GM19351 (cell line): ENCODE data around the gene OVAAL.

Source experiments
- ATAC-seq: cut with Tn5 transposase; IDR thresholded peaks from one replicate; pipeline ENCODE4 v1.9.1; 2021; ENCODE audit warnings: mild to moderate bottlenecking, moderate library complexity; ENCODE audit not compliant: unreplicated experiment

OVAAL gene

GRCh38 chr1:180558664-180559063 lies at the start of gene OVAAL:
Gene OVAAL, plus strand, starts transcription at chr1:180558964.
- ATAC-seq: no peak

GRCh38 chr1:180510882-180511281 lies 47.9 kb upstream of the OVAAL start:
- no peak for ATAC-seq

- no peak for ATAC-seq
Measured at GRCh38 chr1:180513531-180513930, 45.2 kb upstream of the OVAAL start.

- no peak for ATAC-seq
Measured at GRCh38 chr1:180515364-180515763, 43.4 kb upstream of the OVAAL start.

GRCh38 chr1:180515857-180516388 lies 42.8 kb upstream of the OVAAL start:
- ATAC-seq: peak; percentile 93

- no peak for ATAC-seq
Measured at GRCh38 chr1:180519846-180520245, 38.9 kb upstream of the OVAAL start.

GRCh38 chr1:180521474-180522212 lies 37.1 kb upstream of the OVAAL start:
- no peak for ATAC-seq

GRCh38 chr1:180522213-180522515 lies 36.6 kb upstream of the OVAAL start:
- ATAC-seq: no peak

GRCh38 chr1:180524160-180524914 lies 34.4 kb upstream of the OVAAL start:
- ATAC-seq: no peak

- no peak for ATAC-seq
Measured at GRCh38 chr1:180524915-180525714, 33.6 kb upstream of the OVAAL start.

- ATAC-seq: no peak
Measured at GRCh38 chr1:180525715-180526039, 33.1 kb upstream of the OVAAL start.

GRCh38 chr1:180527101-180527669 lies 31.6 kb upstream of the OVAAL start:
- ATAC-seq: no peak

- no peak for ATAC-seq
Measured at GRCh38 chr1:180528868-180529470, 29.8 kb upstream of the OVAAL start.

- no peak for ATAC-seq
Measured at GRCh38 chr1:180530501-180530900, 28.3 kb upstream of the OVAAL start.

- ATAC-seq: no peak
Measured at GRCh38 chr1:180532854-180533253, 25.9 kb upstream of the OVAAL start.

- ATAC-seq: peak; percentile 69
Measured at GRCh38 chr1:180533266-180533987, 25.3 kb upstream of the OVAAL start.

GRCh38 chr1:180534214-180534613 lies 24.6 kb upstream of the OVAAL start:
- ATAC-seq: no peak

- no peak for ATAC-seq
Measured at GRCh38 chr1:180535418-180535999, 23.3 kb upstream of the OVAAL start.

- ATAC-seq: no peak
Measured at GRCh38 chr1:180536821-180537372, 21.9 kb upstream of the OVAAL start.

- ATAC-seq: no peak
Measured at GRCh38 chr1:180539136-180539535, 19.6 kb upstream of the OVAAL start.
